GM18907 (cell line): ENCODE measurements around the gene OMA1.
A peak's percentile ranks its signal among the peaks of the same experiment; 100 is the strongest.
"Not testable (repeated sequence)": the region's sequence is repeated elsewhere in the genome, so short reads cannot be mapped to it uniquely, and the experiment has no call there.

Experiments used
- ATAC-seq: cut with Tn5 transposase; IDR thresholded peaks from one replicate; pipeline ENCODE4 v1.9.1; 2021; ENCODE audit warnings: mild to moderate bottlenecking, moderate library complexity; ENCODE audit not compliant: unreplicated experiment

Gene OMA1

DNA sequence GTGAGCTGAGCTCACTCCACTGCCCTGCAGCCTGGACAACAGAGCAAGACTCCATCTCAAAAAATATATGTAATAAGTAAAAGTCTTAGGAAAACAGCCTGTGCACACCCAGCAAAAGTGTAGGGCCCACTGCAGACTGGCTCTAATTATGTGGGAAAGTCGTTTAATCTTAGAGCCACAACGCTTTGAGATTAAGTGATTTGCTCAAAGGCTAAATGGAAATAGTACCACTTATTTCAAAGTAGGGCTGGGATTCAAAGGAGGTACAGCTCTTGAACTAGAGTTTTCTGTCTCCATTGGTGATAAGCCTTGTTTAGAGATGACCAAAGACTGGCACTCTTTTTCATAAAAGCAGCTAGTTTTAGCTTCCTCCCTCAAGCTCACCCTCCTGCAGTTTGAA lies 28.3 kb upstream of the OMA1 start:
- ATAC-seq, result no peak

DNA sequence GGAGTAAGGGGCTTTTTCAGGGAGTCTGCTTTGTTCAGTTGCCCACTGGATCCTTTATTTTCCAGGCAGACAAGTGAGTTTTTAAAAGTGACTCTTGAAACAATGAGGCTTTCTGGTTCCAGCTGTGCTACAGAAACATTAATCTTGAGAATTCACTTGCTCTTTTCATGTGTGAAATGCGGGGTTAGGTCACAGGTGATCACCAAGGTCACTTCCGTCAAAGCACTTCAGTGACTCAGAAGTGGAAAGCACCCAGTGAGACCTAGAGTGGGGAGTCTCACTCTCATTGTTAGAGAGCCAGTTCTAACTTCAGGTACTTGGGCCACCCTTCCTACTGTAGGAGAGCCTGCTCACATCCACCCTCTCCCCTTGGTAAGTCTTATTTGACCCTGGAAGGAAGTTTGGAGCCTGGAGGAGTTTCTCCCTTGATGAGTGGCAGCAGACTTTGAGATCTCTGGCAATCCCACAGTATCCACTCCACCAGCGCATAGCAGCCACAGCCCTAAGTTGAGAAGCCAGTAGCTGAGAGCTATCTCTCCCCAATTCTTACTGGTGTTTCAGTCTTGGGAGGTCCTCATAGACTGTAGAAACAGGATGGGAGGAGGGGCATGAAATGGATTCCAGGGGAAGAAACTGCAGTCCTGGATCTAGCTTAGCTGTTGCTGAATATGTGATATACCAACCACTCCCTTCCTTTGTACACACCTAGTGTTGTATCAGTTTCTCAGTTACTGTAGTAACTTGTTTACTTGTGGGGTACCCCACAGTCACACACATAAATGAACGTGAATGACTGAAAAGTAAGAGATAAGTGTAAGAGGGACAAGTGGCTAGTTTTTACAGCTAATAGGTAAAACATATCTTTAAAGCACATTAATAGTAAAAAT lies 27.4 kb upstream of the OMA1 start:
- ATAC-seq, result peak; percentile 97

DNA sequence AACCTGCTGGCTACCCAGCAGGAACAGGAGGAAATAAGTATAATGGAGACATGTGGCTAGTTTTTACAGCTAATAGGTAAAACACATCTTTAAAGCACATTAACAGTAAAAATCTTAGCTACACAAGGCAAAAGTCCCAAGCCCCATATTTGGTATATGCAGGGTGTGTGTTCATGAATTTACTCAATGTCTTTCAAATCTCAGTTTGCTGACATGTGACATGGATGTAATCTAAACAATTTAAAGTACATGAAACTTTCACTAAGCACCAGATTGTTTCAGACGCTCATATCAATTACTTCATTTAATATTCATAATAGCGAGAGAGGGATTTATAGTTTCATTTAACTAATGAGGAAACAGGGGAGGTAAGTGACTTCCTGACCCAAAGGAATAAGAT lies 26.6 kb upstream of the OMA1 start:
- no peak for ATAC-seq

DNA sequence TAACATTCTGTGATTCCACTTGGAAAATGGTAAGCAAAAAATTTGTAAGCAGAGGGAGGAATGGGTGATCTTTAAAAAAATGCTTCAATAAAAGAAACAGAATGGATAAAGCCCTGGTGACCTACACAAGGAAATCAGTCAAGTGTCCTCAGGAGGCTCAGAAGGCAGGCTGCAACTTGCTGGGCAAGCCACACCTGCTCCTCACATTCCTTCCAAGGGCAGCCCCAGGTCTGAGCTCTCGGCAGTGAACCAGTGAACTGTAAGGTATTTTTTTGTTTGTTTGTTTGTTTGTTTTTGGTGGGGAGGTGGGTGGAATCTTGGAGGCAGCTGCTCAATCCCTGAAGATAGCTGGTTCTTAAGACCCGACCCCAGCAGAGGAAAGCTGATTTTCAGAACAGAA lies 26.2 kb upstream of the OMA1 start:
- no peak for ATAC-seq

DNA sequence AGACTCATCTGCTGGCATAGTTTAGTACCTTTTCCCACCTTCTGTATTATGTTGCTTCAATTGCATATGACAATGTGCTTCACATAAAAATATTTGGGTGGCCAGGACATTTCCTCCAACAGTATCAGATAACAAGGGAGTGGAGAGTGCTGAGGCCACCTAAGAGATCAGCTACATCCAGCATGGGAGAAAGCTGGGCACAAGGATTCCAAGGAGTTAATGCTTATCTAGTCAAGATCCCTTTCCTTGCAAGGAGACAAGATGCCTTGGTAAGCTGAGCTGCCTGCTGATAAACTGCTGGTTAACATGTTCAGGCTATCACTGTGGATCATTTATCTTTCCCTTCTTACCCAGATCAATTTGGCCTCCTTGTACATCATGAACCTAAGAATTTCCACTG lies 25.1 kb upstream of the OMA1 start:
- ATAC-seq, result no peak

DNA sequence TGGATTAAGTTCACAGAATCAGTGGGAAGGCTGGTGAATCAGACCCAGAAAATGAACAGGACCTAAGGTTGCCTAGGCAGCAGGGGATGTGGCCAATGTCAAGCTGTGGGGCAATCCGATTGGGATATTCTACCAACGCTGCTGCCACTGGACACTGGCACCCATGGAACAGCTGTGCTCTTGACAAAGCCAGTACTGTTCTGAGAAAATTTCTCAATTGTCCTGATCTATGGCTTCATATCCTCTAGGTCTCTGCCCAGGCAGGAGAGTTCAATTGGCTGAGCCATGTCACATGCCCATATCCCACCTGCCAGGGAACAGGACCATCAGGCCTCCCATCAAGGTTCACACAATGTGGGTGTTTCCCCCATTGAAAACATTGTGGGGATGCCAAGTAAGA lies 24.3 kb upstream of the OMA1 start:
- ATAC-seq, result no peak

DNA sequence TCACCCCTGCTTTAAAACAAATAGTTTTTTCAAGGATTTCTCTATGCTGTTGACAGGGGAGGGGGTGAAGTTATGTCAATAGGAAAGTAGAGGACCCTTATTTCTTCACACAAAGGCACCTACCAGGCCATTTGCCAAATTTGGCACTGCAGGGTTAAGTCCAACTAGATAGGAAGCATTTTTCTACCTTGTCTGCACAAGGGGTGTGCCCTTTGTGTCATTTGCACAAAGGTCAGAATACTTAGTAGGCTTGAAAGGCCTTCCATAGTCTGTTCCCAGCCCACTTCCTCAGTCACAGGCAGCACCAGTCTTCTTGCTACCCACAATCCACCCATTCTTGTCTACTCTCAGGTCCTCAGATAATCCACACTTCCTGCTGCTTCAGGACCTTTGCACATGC lies 23.6 kb upstream of the OMA1 start:
- ATAC-seq, result no peak

DNA sequence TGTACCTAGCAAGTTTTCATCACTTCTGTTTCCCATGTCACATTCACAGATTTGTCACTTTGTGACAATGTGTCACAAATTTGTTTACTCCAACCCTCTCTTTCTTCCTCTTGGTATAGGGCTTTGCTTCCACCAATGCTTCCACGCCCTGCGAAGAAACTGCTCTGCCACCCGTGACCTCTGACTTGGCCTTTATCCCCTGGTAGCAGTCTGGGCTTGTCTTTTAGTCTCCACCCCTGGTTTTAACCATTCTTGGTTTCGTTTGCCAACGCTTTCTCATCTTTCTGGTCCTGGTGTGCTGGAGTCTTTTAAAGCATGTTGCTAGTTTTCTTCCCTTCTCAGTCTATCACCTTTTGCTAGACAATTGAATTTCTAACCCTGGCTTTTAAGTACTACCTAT lies 22.4 kb upstream of the OMA1 start:
- no peak for ATAC-seq

DNA sequence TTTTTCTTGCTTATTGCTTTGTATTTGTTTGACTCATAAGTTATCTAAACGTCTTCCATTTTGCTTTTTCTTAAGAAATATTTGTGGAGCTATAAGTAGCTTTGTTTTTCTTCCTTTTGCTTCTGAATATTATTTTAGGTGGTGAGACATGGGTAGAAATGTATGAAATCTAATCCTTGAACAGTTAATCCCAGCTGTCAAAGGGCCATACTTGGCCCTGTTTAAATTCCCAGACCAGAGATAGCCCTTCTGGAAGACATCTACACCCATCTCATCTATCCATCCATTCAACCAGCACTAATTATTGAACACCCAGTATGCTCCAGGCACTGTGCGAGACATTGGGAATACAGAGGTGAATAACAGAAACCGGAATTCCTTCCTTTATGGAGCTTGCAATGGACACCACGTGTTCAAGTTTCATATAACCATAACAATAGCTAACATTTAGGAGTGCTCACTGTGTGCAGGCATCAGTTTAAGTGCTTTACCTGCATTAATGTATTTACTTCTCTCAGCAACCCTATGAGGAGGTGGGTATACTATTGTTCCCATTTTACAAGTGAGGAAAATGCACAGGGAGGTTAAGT lies 21.8 kb upstream of the OMA1 start:
- ATAC-seq, result no peak

DNA sequence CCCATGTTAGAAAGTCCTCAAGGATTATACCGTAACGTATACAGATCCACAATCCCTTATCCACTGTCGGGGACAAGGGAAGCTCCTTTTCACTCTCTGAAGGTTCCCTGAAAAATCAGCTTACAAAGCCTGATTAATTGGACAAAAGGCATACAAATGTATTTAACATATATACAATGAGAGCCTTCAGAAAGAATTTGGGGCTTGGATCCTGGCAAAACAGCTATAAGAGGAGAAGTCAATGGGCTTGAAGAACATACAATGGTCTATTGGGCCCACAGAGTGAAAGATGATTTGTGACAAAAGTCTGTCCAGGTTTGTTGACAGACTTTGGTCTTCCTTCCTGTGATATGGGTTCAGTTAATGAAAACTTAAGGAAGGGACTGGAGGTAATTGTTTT lies 19.8 kb upstream of the OMA1 start:
- no peak for ATAC-seq

DNA sequence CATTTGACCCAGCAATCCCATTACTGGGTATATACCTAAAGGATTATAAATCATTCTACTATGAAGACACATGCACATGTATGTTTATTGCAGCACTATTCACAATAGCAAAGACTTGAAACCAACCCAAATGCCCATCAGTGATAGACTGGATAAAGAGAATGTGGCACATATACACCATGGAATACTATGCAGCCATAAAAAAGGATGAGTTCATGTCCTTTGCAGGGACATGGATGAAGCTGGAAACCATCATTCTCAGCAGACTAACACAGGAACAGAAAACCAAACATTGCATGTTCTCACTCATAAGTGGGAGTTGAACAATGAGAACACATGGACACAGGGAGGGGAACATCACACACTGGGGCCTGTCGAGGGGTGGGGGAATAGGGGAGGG lies 17.2 kb upstream of the OMA1 start:
- ATAC-seq, result not testable (repeated sequence)

DNA sequence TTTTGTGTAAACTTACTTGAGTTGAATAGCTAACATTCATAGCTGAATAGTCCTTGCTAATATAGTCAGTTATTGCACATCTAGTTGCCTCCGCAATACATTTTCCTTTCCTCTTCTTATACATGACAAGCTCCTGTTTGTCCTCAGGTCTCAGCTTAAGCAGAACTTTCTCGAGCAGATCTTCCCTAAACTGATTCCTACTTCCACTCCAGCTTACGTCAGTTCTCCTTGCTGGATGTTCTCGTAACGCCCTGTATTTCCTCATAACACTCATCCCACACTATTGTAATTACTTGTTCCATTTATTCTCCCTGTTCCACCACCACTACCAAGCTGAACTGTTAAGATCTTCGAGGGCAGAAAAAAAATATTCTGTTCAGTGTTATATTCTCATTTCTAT lies 15.1 kb upstream of the OMA1 start:
- no peak for ATAC-seq

DNA sequence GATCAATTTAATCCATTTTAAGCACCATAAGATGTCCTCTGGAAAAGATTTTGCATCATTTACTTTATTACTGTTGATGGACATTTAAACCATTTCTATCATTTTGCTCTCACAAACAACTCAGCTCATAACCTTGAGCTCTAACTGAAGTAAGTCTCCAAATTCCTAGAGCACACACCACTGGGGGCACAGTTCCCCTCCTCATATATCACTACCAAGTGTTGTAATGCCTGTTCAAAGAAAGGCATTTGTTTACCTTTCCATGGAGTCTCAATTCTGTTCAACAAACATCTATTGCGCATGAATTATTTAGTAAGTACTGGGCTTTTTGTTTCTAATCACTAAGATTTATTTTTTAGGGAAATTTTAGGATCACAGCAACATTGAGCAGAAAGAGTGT lies 8.9 kb upstream of the OMA1 start:
- ATAC-seq, result no peak

DNA sequence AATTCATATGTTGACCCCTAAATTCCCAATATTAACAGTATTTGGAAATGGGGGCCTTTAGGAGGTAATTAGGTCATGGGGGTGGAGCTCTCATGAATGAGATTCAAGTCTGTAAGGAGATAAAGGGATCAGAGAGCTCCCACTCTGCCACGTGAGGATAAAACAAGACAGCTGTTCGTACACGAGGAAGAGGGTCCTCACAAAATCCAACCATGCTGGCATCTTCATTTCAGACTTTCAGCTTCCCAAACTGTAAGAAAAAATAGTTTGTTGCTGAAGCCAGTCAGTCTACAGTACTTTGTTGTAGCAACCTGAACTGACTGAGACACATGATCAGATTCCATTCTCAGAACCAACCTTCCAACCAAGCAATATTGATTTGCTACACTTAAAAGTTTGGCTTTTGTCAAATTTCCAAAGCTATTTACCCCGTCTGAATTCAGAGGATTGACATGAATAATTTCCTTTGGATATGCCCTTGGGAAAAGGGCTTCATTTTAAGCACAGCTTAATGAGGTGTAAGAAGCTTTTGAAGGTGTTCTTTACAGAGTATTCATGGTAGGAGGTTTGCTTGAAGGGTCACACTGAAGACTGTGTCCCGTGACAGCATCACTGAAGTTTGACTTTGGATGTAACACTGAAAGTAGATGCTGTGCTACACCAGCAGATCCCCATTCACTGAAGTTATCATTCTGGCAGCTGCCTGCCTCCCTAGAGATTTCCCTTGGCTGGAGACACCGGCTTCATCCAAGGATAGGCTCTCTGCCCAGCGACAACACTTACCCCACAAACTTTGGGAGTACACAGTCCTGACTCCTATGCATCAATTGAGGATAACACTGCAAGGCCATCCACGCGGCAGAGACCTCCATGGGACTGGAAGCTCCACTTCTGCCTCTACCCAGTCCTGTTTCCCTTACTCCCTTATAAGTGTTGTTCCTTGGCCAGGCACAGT lies 4.9 kb upstream of the OMA1 start:
- ATAC-seq, result no peak

DNA sequence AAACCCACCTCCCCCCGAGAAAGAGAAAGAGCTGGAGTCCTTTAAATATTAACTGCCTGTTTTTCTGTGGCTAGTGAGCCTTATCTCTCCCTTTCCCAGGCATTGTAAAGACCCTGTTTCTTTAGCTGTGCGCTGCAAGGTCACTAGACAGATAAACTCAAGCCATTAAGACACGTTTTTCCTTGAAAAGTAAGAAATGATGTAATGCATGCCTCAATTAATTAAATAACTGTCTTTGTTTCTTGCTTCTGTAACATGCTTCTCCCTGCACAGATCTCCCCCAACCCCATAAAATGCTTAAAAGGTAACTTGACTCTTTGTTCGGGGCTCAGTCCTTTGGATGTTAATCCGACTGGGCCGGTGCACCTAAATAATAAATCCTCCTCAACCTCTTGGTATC lies 2.8 kb upstream of the OMA1 start:
- ATAC-seq, result not testable (repeated sequence)

DNA sequence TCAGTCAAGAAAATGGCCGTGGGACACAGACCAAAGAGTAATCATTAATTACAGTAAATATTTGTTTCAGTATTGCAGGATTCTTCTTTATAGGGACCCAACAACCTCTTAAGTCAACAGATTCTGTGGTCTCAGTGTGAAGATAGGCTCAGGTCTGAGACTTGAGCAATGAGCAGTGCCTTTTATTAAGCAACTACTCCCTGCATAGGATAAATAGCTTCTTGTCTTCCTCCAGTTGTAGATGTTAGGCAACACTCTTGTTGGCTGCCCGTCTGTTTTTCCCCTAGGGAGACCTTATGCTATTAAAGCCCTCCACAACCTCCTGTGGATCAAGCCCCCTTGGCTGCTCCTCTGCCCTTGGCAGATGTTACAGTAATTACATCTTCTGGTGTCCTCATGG lies 1.8 kb upstream of the OMA1 start:
- no peak for ATAC-seq

DNA sequence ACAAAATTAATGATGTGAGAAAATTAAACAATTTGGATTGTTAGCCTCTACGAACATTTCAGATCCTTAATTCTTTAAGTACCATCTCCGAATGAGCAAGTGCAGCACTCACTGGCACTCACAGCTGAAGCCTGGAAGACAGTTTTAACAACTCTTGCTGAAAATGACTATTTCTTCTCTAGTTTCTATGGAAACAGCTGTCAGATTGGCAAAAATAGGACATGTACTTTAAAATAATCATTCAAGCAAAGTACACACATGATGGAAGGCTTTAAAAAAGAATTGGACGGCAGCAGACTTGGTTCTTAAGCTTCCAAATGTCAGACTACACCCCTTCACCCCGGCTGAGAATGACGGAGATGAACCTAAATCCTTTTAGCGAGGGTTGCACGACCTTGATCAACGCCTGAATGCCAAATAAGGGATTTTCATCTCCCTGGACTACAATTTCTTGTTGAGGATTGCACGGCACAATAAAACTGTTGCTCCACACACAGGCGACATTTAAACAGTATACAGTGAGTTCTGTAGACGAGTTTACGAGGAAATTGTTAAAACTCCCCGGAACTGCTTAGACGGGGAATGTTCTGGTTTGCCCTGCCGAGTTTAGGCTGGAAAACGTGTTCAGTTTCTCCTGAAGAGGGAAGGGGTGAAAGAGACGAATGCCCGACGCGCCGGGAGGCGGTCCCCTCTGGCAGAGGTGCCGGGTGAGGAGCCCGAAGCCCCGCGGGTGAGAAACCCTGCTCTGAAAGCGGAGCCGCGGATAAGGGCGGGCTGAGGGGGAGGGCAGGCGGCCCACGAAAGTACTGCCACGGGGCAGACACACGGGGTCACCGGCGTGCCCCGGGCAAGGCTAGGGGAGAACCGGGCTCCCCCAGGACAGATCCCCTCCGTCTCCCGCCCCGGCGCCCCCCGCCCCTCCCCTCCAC lies 671 bp downstream of the OMA1 start:
- peak; percentile 56 for ATAC-seq

DNA sequence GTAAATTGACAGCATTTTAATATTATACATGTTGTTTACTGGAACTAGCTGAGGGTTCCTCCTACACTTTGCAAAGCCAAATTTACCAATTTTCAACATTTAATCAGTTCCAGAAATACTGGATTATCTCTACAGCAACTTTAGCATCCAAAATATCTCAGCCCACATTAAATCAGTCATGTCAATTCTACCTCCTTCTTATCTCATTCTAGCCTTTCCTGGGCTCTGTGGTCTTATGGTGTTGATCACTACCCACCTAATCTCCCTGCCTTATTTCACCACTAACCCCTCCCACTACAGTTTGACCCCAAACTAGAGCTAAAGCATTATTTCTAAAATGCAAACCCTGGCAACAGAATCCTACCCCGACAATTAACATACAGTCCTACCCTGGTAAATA lies 3.3 kb downstream of the OMA1 start:
- no peak for ATAC-seq

DNA sequence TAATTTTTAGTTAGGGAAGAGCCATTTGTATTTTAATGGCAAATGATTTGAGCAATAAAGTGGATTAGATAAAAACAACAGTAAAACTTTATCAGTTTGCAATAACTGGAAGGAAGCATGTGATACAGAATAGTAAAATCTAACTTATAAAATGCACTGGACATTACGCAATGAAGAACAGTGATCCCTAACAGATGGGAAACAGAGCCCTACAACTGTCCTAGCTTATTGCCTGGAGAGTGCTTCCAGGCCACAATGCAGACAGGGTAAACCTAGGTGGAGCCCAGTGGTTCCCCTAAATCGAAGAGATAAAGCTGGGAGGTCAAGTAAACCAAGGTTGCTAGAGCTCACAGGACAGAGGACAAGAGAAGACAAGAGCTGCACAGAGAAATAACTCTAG lies 7.0 kb downstream of the OMA1 start:
- no peak for ATAC-seq

DNA sequence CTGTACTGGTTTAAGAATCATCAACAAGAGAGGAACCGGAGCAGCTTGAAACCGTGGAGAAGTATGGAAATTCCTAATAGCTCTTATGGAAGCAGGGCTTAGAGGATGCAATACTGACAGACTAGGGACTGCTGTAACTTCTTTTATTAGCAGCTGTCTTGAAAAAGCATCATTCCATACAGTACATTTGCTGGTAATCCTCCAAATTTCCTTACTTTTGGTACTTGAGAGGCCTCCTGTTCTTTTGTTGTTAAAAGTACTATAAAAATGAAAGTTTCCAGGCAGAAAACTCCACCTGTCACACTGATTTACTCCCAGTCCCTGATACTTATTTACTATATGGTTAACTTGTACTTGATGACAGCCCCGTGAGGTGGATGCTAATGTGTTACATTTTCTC lies 7.7 kb downstream of the OMA1 start:
- no peak for ATAC-seq

DNA sequence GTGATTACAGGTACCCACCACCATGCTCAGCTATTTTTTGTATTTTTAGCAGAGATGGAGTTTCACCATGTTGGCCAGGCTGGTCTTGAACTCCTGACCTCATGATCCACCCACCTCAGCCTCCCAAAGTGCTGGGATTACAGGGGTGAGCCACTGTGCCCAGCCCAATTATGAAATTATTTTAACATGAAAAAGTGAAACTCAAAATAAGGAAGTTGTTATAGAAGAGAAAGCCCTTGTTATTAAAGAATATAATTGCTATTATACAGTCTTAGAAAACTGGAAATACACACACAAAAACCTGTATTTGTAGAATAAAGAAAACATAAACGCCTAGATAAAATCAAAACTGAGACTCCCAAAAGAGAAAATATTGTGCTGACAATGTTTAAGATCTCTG lies 14.7 kb downstream of the OMA1 start:
- ATAC-seq, result not testable (repeated sequence)
